ENCODE results near the gene TMEM53. TPM values are rescaled to one million over a fixed set of nuclear protein-coding genes. Genes with fewer than 3 reads are reported as not detected.
A peak's percentile ranks its signal among the peaks of the same experiment; 100 is the strongest.

Gene TMEM53
- total and polyA plus RNA-seq, 8 donors, result 8.5 to 18.8 (median 9.7) TPM

DNA sequence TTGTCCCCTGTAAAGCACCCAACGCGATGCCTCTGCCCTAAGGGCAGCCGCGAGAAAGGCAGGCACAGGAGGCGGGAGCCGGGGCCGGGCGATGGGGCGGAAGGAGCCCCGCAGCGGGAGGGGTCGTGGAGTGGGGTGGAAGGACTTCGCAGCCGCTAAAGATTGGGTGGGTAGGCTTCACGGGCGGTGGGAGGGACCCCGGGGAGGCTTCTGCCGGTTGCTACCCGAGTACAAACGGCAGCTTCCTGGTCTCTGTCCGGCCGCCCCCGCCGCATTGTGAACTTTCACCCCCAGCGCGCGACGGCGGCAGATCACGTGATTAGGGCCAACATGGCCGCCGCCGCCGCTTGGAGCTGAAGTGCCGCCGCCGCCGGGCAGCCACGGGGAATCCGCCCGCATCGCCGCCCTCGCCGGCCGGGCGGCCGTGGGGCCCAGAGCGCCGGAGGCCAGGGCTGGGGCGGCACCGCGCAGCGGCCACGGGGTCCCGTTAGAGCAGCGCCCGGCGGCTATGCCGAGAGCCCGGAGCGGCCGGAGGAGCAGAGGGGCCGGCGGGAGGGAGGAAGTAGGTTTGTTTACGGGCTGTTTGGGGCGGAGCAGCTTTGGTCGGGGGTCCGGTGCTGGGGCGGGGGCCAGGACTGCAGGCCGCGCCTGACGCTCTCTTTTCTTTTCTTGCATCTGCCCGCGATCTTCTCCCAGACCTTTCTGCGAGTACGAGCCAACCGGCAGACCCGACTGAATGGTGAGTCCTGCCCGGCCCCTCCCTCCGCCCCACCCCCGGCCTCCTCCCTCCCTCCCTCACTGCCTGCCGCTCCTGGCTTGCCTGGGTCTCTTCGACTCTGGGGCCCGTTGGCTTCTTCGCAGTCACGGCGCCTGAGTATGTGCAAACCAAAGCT lies 42.4 kb downstream of the TMEM53 start:
- Histone ChIP-seq H3K9me3 (no peaks in the 10 kb centered on the region), H3K4me1 (peaks cover 0 to 32% of the 10 kb centered on the region in 2 donors), H3K36me3 (peaks cover 0 to 38% of the 10 kb centered on the region in 2 donors), H3K27ac (peak overlapping the region; percentile 90 to 97), H3K4me3 (peak overlapping the region; percentile 51 to 69), H3K27me3 (no peaks in the 10 kb centered on the region)
- TF ChIP-seq, protein P1, sequence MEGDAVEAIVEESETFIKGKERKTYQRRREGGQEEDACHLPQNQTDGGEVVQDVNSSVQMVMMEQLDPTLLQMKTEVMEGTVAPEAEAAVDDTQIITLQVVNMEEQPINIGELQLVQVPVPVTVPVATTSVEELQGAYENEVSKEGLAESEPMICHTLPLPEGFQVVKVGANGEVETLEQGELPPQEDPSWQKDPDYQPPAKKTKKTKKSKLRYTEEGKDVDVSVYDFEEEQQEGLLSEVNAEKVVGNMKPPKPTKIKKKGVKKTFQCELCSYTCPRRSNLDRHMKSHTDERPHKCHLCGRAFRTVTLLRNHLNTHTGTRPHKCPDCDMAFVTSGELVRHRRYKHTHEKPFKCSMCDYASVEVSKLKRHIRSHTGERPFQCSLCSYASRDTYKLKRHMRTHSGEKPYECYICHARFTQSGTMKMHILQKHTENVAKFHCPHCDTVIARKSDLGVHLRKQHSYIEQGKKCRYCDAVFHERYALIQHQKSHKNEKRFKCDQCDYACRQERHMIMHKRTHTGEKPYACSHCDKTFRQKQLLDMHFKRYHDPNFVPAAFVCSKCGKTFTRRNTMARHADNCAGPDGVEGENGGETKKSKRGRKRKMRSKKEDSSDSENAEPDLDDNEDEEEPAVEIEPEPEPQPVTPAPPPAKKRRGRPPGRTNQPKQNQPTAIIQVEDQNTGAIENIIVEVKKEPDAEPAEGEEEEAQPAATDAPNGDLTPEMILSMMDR (IDR thresholded peaks at IDR 0.05), result no peak
- intact Hi-C loops (cut with DNase I), result no loop called here
- peak; percentile 85 to 97 (median 90) for DNase-seq
- ATAC-seq, result peak; percentile 91

GRCh38 chr1:44631333-44631646 lies 43.0 kb downstream of the TMEM53 start:
- Histone ChIP-seq H3K36me3 (peaks cover 0 to 32% of the 10 kb centered on the region in 2 donors), H3K27me3 (no peaks in the 10 kb centered on the region), H3K4me3 (peak overlapping the region; percentile 51 to 69), H3K9me3 (no peaks in the 10 kb centered on the region), H3K4me1 (peaks cover 0 to 32% of the 10 kb centered on the region in 2 donors), H3K27ac (peak overlapping the region; percentile 90 to 97)
- intact Hi-C loops (cut with DNase I), result no loop called here
- ATAC-seq (peak; percentile 25), DNase-seq (no peak)
- TF ChIP-seq, protein P1 (IDR thresholded peaks at IDR 0.05), result no peak

- Histone ChIP-seq H3K27me3 (no peaks in the 10 kb centered on the region), H3K36me3 (peaks cover 0 to 20% of the 10 kb centered on the region in 2 donors), H3K9me3 (no peaks in the 10 kb centered on the region), H3K27ac (no peak overlapping the region), H3K4me3 (no peak overlapping the region), H3K4me1 (peaks cover 0 to 32% of the 10 kb centered on the region in 2 donors)
- ATAC-seq (no peak), DNase-seq (no peak)
- TF ChIP-seq, protein P1 (IDR thresholded peaks at IDR 0.05), result no peak
- intact Hi-C loops (cut with DNase I), result no loop called here
These were observed 44.2 kb downstream of the TMEM53 start for GRCh38 chr1:44630116-44630515.

DNA sequence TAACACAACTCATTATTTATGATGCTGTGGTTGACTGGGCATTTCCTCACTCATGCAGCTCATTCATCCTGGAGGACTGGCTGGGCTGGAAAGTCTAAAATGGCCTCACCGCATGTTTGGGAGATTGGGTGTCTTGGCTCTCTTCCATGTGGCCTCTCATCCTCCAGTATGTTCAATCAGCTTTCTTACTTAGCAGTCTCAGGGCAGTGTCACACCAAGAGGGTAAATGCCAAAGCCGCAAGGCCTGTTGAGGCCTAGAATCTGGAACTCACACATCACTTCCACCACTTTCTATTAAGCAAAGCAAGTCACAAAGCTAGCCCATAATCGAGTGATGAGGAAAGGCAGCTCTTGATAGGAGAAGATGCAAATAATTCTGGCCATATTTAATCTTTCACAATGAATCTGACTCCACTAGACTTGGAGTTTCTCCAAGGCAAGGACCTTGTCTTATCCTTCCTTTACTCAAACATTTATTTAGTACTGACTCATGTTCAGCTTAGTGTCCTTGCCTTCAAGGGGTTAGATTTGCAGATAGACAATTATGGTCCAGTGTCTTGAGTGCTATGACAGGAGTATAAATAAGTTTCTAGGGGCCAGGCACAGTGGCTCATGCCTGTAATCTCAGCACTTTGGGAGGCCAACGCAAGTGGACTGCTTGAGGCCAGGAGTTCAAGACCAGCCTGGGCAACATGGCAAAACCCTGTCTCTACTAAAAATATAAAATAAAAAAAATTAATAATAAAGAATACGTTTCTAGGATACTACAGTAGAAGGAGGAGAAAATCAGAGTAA lies 45.1 kb downstream of the TMEM53 start:
- H3K4me1 ChIP-seq, result peaks cover 0 to 24% of the 10 kb centered on the region in 2 donors
- DNase-seq (no peak), ATAC-seq (no peak)
- no peaks in the 10 kb centered on the region for H3K9me3 ChIP-seq
- TF ChIP-seq, protein P1 (IDR thresholded peaks at IDR 0.05), result no peak
- intact Hi-C loops (cut with DNase I), result no loop called here
- H3K4me3 ChIP-seq, result no peak overlapping the region
- H3K27ac ChIP-seq, result no peak overlapping the region
- H3K27me3 ChIP-seq, result no peaks in the 10 kb centered on the region
- H3K36me3 ChIP-seq, result peaks cover 0 to 10% of the 10 kb centered on the region in 2 donors

GRCh38 chr1:44625348-44625747 lies 48.9 kb downstream of the TMEM53 start:
- Histone ChIP-seq H3K4me1 (no peaks in the 10 kb centered on the region), H3K27me3 (no peaks in the 10 kb centered on the region), H3K9me3 (no peaks in the 10 kb centered on the region), H3K36me3 (no peaks in the 10 kb centered on the region), H3K27ac (no peak overlapping the region), H3K4me3 (no peak overlapping the region)
- no peak for DNase-seq
- TF ChIP-seq, protein P1 (IDR thresholded peaks at IDR 0.05), result no peak
- ATAC-seq, result no peak
- intact Hi-C loops (cut with DNase I), result no loop called here
